HG03432 (cell line): ENCODE results near the gene KIAA1217.

Experiments used
- ATAC-seq: cut with Tn5 transposase; IDR thresholded peaks from one replicate; pipeline ENCODE4 v1.9.1; 2021; ENCODE audit warnings: mild to moderate bottlenecking, moderate library complexity; ENCODE audit not compliant: unreplicated experiment

KIAA1217 gene

GRCh38 chr10:24394461-24395190 is 185.7 kb downstream of the KIAA1217 start:
- ATAC-seq = peak; percentile 86

- ATAC-seq = no peak
Observed at GRCh38 chr10:24396396-24396795, 187.5 kb downstream of the KIAA1217 start.

DNA sequence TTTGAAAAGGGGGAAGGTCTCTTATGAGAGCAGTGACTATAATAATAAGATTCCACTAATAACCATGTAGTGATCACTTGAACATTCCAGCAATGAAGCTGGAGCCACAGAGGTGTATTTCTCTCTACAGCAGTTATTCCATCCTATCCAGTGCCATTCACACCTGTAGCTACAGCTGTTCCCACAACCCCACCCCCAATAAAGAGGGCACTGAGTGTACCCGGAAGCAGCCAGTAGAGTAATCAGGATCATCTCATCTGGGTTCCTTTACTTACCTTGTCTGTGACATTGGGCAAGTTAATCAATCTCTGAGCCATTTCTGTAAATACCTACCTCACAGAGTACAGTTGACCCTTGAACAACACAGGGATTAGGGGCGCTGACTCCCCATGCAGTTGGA is 188.7 kb downstream of the KIAA1217 start:
- ATAC-seq = no peak

- ATAC-seq = no peak
Observed at GRCh38 chr10:24404567-24404966, 195.6 kb downstream of the KIAA1217 start.

DNA sequence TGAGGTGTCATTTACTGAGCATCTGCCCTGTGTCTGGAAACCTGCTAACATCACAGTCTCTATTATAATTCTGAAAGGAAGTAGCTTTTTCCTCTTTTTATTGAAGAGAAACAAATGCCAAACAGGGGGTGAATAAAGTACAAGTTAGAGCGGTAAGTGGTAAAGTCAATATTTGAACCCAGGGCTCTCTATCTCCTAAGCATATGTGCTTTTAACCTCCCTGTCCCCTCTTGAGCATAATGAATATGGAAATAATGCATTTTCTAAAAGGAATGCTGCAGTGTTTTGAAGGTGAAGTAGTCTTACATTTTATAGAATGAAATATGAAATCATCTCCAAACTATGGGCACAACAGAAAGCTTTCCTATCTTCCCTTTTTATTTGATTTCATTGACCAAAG is 196.7 kb downstream of the KIAA1217 start:
- no peak for ATAC-seq

GRCh38 chr10:24406809-24407483 is 198.0 kb downstream of the KIAA1217 start:
- ATAC-seq = no peak

DNA sequence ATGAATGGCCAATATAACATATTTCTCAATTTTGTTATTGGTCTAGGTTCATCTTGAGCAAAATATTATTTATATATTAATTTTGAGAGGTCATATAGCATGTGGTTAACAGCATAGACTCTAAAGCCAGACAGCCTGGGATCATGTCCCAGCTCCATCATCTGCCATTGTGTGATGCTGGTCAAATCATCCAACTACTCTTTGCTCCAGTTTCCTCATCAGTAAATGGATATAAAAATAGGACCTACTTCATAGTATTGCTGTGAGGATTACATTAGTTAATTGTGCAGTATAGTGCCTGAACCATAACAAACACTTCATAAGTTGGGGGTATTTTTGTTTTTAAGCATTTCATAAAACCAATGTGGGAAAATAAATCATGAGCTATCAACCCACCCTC is 199.0 kb downstream of the KIAA1217 start:
- no peak for ATAC-seq

DNA sequence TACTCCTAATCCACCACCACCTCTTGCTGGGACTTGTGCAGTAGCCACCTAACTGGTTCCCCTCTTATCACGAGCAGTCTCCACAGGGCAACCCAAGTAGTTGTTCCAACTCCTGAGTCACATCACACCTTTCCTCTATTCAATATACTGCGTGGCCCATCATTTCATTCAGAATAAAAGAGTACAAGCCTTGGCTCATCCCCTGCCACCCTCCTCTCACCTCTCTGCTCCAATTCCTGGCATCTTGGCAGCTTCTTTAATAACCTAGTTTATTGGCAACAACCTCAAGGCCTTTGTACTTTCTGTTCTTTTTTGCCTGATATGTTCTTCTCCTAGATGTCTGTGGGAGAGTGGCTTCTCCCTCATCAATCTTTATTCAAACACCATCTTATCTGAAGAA is 199.4 kb downstream of the KIAA1217 start:
- no peak for ATAC-seq

- ATAC-seq = peak; percentile 67
Observed at GRCh38 chr10:24414597-24414996, 205.7 kb downstream of the KIAA1217 start.

DNA sequence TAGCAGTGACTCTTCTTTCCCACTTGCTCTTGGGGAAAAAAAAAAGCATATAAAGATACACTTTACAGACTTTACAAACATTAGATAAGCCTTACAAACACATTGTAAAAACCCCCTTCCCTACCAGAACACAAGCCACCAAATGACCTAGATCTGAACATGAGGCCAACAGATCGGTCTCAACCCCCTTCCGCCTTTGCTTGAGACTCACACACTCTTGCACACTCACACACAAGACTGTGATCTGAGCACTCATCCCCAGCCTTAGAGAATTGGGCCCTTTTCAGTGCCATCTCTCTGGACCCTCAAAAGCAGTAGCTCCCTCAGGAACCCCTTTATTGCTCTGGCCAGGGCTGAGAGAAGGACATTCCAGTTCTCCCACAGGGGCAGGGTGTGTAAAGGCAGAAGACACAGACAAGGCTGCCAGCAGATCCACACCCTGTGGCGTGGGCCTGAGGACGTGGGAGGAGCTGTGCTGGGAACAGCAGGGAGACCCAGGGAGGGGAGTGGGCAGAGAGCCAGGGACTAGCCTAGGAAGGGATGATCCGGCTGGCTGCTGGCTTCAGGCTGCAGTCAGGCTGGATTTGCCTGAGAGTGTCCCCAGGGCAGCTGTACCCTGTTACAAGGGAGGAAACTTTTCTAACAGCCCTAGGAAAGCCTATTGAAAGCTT is 206.7 kb downstream of the KIAA1217 start:
- ATAC-seq = no peak

- ATAC-seq = no peak
Observed at GRCh38 chr10:24416248-24416647, 207.3 kb downstream of the KIAA1217 start.

DNA sequence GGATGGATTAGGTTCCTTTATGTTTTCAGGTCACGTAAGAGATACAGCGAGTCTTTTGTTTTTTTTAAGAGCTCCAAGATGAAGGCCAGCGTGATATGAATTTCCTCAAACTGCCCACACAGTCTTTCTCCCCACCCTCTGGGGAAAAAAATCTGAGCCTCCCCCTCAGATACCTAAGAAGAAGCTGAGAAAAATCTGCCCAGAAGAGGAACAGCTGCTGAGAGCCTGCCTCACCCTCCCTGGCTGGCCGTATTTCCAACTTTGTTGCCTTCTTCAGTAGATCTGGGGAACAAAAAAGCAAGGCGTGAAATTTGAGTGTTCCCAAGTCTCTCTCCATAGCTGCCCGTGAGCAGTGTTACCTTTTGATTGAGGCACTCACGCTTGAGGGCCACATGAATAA is 208.1 kb downstream of the KIAA1217 start:
- no peak for ATAC-seq

DNA sequence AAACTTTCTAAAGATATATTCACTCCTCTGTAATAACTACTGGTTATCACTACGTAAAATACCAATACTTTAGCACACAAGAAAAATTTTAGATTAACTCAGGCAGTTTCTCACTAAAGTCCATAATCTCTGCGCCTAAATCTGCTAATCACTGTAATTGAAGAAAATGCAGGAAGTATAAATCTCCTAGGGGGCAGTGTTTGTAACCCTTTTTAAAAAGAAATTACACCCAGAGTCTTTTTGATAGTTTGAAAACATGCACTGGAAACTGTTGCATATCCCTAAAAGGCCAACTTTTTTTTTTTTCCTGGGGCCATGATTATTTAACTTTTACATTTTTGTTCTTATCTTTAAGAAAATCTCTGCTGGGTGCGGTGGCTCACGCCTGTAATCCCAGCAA is 209.6 kb downstream of the KIAA1217 start:
- ATAC-seq = no peak

- ATAC-seq = no peak
Observed at GRCh38 chr10:24419066-24419465, 210.1 kb downstream of the KIAA1217 start.

- ATAC-seq = peak; percentile 79
Observed at GRCh38 chr10:24425151-24425550, 216.2 kb downstream of the KIAA1217 start.

DNA sequence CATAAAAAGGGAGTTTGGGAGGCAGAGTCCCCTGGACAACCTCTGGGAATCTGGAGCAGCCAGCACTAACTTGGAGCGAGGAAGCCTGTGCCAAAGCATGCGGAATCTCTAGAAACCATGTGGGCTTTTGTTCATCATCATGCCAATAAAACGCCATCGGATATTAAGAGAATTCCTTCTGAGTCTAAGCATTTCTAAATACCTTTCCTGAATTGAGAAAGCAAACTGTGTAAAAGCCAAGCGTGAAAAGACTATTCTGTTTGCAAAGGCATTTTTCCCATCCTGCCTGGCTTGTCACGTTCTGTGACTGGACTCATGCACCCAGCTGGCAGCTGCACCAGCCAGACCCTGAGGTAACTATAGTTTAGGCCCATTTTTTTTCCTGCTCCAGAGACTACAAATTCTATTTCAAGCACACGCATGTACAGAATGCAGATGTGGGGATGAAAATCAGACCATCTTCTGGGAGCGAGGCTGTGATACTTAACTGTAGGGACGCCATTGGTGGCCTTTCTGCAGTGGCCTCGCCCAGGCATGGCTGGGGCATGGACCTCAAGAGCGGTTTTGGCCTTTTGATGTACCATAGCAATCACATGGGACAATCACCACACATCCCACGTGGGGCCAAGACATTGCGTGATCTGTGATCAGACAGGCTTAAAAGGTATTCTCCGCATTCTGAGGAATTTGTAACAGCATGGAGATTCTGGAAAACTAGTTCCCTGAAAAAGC is 218.9 kb downstream of the KIAA1217 start:
- ATAC-seq = no peak

DNA sequence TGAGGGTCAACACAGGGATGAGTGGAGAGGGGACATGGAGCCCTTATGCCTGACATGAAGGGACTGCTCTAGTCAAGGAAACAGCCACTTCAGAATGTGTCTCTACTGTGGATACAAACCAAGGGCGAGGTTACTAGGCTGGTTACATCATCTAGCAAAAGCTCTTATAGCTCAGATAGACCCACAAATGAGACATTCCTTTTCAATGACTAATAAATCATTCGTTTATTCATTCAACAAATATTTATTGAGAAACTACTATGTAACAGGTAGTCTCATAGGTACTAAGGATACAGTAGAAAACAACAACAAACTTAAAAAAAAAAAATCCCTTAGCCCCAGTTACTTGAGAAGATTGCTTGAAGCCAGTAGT is 219.5 kb downstream of the KIAA1217 start:
- no peak for ATAC-seq

DNA sequence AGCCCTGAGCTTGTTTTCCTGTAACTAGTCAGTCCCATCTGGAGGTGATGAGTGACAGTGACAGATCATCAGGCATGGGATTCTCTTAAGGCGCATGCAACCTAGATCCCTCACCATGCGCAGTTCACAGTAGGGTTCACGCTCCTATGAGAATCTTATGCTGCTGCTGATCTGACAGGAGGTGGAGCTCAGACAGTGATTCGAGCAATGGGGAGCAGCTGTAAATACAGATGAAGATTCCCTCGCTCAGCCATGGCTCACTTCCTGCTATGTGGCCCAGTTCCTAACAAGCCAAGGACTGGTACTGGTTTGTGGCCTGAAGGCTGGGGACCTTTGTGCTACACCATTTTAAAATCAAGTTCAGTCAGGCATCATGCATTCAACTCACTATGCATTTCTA is 221.7 kb downstream of the KIAA1217 start:
- no peak for ATAC-seq

DNA sequence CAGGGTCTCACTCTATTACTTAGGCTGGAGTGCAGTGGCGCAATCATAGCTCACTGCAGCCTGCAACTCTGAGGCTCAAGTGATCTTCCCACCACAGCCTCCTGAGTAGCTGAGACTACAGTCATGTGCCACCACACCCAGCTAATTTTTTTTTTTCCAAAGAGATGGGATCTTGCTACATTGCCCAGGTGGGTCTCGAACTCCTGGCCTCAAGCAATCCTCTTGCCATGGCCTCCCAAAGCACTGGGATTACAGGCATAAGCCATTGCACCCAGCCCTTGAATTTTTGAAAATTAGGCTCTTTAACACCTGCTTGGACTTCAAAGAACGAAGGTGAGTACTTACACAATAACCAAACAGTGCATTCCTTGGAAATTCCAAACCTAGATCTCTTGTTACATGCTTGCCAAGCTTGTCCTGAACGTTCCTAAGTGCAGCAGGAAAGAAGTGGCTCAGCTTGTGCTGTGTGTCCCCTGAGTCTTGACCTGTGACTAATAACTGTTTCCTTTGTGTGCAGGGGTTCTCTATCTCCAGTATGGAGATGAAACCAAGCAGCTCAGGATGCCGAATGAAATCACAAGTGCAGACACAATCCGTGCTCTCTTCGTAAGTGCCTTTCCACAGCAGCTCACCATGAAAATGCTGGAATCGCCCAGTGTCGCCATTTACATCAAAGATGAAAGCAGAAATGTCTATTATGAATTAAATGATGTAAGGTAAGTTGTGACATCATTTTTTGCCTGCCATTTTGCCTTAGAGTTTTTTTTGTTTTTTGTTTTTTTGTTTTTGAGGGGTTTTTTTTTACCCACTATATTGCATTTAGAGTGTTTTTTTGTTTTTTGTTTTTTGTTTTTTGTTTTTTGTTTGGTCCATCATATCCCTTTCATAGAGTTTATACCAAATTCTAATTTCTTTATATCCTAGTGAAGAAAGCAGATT is 223.8 kb downstream of the KIAA1217 start:
- ATAC-seq = peak; percentile 66

- ATAC-seq = no peak
Observed at GRCh38 chr10:24433705-24434104, 224.8 kb downstream of the KIAA1217 start.
